Measurements from ENCODE around the gene DLST.

DNA sequence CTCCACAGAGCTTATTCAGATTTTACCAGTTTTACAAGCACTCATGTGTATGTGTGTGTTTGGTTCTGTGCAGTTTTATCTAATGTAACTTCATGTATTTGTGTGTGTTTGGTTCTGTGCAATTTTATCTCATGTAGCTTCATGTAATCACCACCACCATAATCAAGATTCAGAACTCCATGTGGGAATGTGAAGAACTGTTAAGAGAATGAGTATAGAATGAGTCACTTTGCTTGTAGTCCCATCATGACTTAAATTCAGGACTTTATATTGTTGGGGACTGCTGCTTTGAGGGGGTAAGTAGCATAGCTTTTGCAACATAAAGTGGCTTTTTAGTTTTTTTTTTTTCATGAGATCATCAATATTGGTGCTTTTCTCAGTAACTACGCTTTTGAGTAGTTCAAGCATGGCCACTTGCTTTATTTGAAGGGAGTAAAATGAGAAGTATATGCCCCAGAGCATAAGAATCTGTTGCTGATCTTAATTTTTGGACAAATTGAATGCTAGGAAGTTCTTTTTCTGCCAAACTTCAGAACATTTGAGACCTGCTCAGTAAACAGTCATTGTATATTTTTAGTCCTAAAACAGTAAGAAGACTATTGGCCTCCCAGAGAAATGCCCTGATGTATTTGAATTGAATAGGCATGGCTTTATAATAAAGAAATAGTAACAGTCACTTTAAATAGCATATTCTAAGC is 34.6 kb upstream of the DLST start:
- TF ChIP-seq, protein P1, sequence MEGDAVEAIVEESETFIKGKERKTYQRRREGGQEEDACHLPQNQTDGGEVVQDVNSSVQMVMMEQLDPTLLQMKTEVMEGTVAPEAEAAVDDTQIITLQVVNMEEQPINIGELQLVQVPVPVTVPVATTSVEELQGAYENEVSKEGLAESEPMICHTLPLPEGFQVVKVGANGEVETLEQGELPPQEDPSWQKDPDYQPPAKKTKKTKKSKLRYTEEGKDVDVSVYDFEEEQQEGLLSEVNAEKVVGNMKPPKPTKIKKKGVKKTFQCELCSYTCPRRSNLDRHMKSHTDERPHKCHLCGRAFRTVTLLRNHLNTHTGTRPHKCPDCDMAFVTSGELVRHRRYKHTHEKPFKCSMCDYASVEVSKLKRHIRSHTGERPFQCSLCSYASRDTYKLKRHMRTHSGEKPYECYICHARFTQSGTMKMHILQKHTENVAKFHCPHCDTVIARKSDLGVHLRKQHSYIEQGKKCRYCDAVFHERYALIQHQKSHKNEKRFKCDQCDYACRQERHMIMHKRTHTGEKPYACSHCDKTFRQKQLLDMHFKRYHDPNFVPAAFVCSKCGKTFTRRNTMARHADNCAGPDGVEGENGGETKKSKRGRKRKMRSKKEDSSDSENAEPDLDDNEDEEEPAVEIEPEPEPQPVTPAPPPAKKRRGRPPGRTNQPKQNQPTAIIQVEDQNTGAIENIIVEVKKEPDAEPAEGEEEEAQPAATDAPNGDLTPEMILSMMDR (IDR thresholded peaks at IDR 0.05) = no peak
- no peak for TF ChIP-seq POLR2A (IDR thresholded peaks at IDR 0.05)

All from adrenal gland (tissue), 5 donors.